DND-41 (cell line): Measurements from ENCODE around the gene NELFB.
A peak's percentile ranks its signal among the peaks of the same experiment; 100 is the strongest.
"Not testable (repeated sequence)": the region's sequence is repeated elsewhere in the genome, so short reads cannot be mapped to it uniquely, and the experiment has no call there.

Experiments
- ATAC-seq: fragments of 200-7000 bp; cut with Tn5 transposase; 3 replicates; pipeline ENCODE4 v1.9.1; 2021; ENCODE audit warnings: low read depth; ENCODE audit not compliant: insufficient read depth
- DNase-seq: peaks from one replicate; pipeline ENCODE4 v3.0.0-alpha.2; 2020
- H2AFZ ChIP-seq: 2 replicates; pipeline ENCODE4 v1.6.0; 2012; ENCODE audit warnings: low read depth, low read length
- H3K27ac ChIP-seq: 2 replicates; pipeline ENCODE4 v1.5.1; 2012; ENCODE audit warnings: low read length, inconsistent platforms
- H3K27me3 ChIP-seq: fragments of 200-600 bp; sonication (generic); 2 replicates; pipeline ENCODE4 v1.6.0; 2012; ENCODE audit warnings: low read length, mild to moderate bottlenecking, inconsistent platforms; ENCODE audit not compliant: insufficient read depth, poor library complexity
- H3K36me3 ChIP-seq: 2 replicates; pipeline ENCODE4 v1.5.1; 2012; ENCODE audit warnings: low read length, inconsistent platforms; ENCODE audit not compliant: insufficient read depth
- H3K4me1 ChIP-seq: 2 replicates; pipeline ENCODE4 v1.5.1; 2012; ENCODE audit warnings: mild to moderate bottlenecking, low read length; ENCODE audit not compliant: insufficient read depth
- H3K4me2 ChIP-seq: 2 replicates; pipeline ENCODE4 v1.6.0; 2012; ENCODE audit warnings: mild to moderate bottlenecking, moderate library complexity, low read length, inconsistent platforms; ENCODE audit not compliant: insufficient read depth
- H3K4me3 ChIP-seq, 2 experiments: fragments of 200-600 bp in 1 of 2; shearing (Covaris generic) in 1 of 2; 2 replicates each; pipeline ENCODE4 v1.5.1; 2012 to 2016; ENCODE audit warnings: inconsistent platforms in 2 of 2, low read length in 2 of 2, mild to moderate bottlenecking in 2 of 2, low read depth in 1 of 2, moderate library complexity in 1 of 2
- H3K79me2 ChIP-seq: 2 replicates; pipeline ENCODE4 v1.6.0; 2012; ENCODE audit warnings: low read length, inconsistent platforms; ENCODE audit not compliant: insufficient read depth
- H3K9ac ChIP-seq: 2 replicates; pipeline ENCODE4 v1.6.0; 2012; ENCODE audit warnings: low read depth, mild to moderate bottlenecking, inconsistent platforms, low read length, moderate library complexity
- H3K9me3 ChIP-seq: 2 replicates; pipeline ENCODE4 v1.5.1; 2012; ENCODE audit warnings: low read length, moderate library complexity, mild to moderate bottlenecking, inconsistent platforms; ENCODE audit not compliant: insufficient read depth, severe bottlenecking
- H4K20me1 ChIP-seq: 2 replicates; pipeline ENCODE4 v1.6.0; 2012; ENCODE audit warnings: low read length; ENCODE audit not compliant: insufficient read depth
- CTCF ChIP-seq: IDR thresholded peaks from 2 replicates; pipeline ENCODE4 v1.5.1; 2012; ENCODE audit warnings: borderline replicate concordance, low read length, moderate library complexity, mild to moderate bottlenecking; ENCODE audit not compliant: poor library complexity, severe bottlenecking; ENCODE audit errors: extremely low read depth
- EZH2 ChIP-seq: IDR thresholded peaks from 3 replicates; pipeline ENCODE4 v1.6.1; 2012; ENCODE audit warnings: borderline replicate concordance, low read depth, mild to moderate bottlenecking, moderate library complexity, low read length, inconsistent platforms; ENCODE audit not compliant: severe bottlenecking

NELFB gene

GRCh38 chr9:137242269-137243203 lies 12.6 kb upstream of the NELFB start:
- TF ChIP-seq CTCF (no peak), EZH2 (no peak)
- peak overlapping the region; percentile 90 for H3K4me2 ChIP-seq
- no peaks in the 10 kb centered on the region for H3K9me3 ChIP-seq
- peak overlapping the region; percentile 76 to 91; a peak in 3 of 4 replicates for H3K4me3 ChIP-seq
- H4K20me1 ChIP-seq = peaks cover 45% of the 10 kb centered on the region
- peaks cover 25% of the 10 kb centered on the region for H3K79me2 ChIP-seq
- peak overlapping the region; percentile 60 for H3K27ac ChIP-seq
- no peak for DNase-seq
- no peak for ATAC-seq
- no peak overlapping the region for H2AFZ ChIP-seq
- H3K27me3 ChIP-seq = no peaks in the 10 kb centered on the region
- H3K36me3 ChIP-seq = peaks cover 25% of the 10 kb centered on the region
- peak overlapping the region; percentile 81 for H3K9ac ChIP-seq
- H3K4me1 ChIP-seq = peaks cover 40% of the 10 kb centered on the region

- H4K20me1 ChIP-seq = peaks cover 41% of the 10 kb centered on the region
- not testable (repeated sequence) for H3K27ac ChIP-seq, H3K27me3 ChIP-seq, H3K9ac ChIP-seq, DNase-seq, H3K9me3 ChIP-seq, ATAC-seq, H2AFZ ChIP-seq
- peak overlapping the region; percentile 90; the same call in 1 of the 2 replicates for H3K4me2 ChIP-seq
- H3K36me3 ChIP-seq = peaks cover 25% of the 10 kb centered on the region
- H3K79me2 ChIP-seq = peaks cover 25% of the 10 kb centered on the region
- peak overlapping the region in 1 of 2 experiments; percentile 39; a peak in 1 of 4 replicates for H3K4me3 ChIP-seq
- H3K4me1 ChIP-seq = peaks cover 40% of the 10 kb centered on the region
Observed at GRCh38 chr9:137243266-137243625, 11.9 kb upstream of the NELFB start.

- ATAC-seq (no peak), DNase-seq (no peak)
- Histone ChIP-seq H2AFZ (no peak overlapping the region), H3K4me1 (peaks cover 34% of the 10 kb centered on the region), H3K27me3 (no peaks in the 10 kb centered on the region), H3K4me2 (peak overlapping the region; percentile 90; the same call in 1 of the 2 replicates), H3K9me3 (no peaks in the 10 kb centered on the region), H4K20me1 (peaks cover 38% of the 10 kb centered on the region), H3K36me3 (peaks cover 25% of the 10 kb centered on the region), H3K79me2 (peaks cover 25% of the 10 kb centered on the region), H3K9ac (no peak overlapping the region), H3K4me3 (peak overlapping the region in 1 of 2 experiments; percentile 39; a peak in 1 of 4 replicates), H3K27ac (no peak overlapping the region)
- no peak for TF ChIP-seq EZH2
- TF ChIP-seq CTCF = no peak
Observed at GRCh38 chr9:137243626-137244485, 11.3 kb upstream of the NELFB start.
